Activated CD8-positive, alpha-beta memory T cell treated with anti-CD3 and anti-CD28 coated beads, Interleukin-2, amount 50 U/mL, for 4 hours (primary cell): ENCODE results near the gene DBH.
A peak's percentile ranks its signal among the peaks of the same experiment; 100 is the strongest.
"Not testable (repeated sequence)": the region's sequence is repeated elsewhere in the genome, so short reads cannot be mapped to it uniquely, and the experiment has no call there.

Experiments used
- DNase-seq: peaks from one replicate; pipeline ENCODE4 v3.0.0-alpha.2; 2020

The DBH gene

GRCh38 chr9:133667759-133668450 is 31.7 kb downstream of the DBH start:
- DNase-seq: no peak

- no peak for DNase-seq
Observed at GRCh38 chr9:133669182-133669801, 33.1 kb downstream of the DBH start.

- DNase-seq: no peak
Observed at GRCh38 chr9:133670466-133670865, 34.3 kb downstream of the DBH start.

GRCh38 chr9:133671371-133671770 is 35.2 kb downstream of the DBH start:
- no peak for DNase-seq

- no peak for DNase-seq
Observed at GRCh38 chr9:133672503-133673257, 36.5 kb downstream of the DBH start.

- no peak for DNase-seq
Observed at GRCh38 chr9:133673258-133673655, 37.1 kb downstream of the DBH start.

- DNase-seq: no peak
Observed at GRCh38 chr9:133674091-133674490, 37.9 kb downstream of the DBH start.

GRCh38 chr9:133675796-133676195 is 39.6 kb downstream of the DBH start:
- not testable (repeated sequence) for DNase-seq

GRCh38 chr9:133676450-133676849 is 40.3 kb downstream of the DBH start:
- DNase-seq: no peak

- DNase-seq: peak; percentile 40
Observed at GRCh38 chr9:133677126-133678010, 41.2 kb downstream of the DBH start.

GRCh38 chr9:133679056-133679455 is 42.9 kb downstream of the DBH start:
- no peak for DNase-seq

- no peak for DNase-seq
Observed at GRCh38 chr9:133679466-133680061, 43.4 kb downstream of the DBH start.

GRCh38 chr9:133680250-133680975 is 44.2 kb downstream of the DBH start:
- no peak for DNase-seq

GRCh38 chr9:133680976-133681657 is 45.0 kb downstream of the DBH start:
- DNase-seq: no peak

GRCh38 chr9:133681658-133682306 is 45.6 kb downstream of the DBH start:
- DNase-seq: no peak

- DNase-seq: no peak
Observed at GRCh38 chr9:133682818-133683585, 46.8 kb downstream of the DBH start.

- DNase-seq: peak; percentile 59
Observed at GRCh38 chr9:133683586-133684120, 47.5 kb downstream of the DBH start.

GRCh38 chr9:133684121-133684935 is 48.2 kb downstream of the DBH start:
- DNase-seq: no peak

GRCh38 chr9:133684936-133685361 is 48.8 kb downstream of the DBH start:
- DNase-seq: no peak
